Activated naive CD4-positive, alpha-beta T cell treated with Interleukin-2 at 50 U/mL for 16 hours (primary cell): Measurements from ENCODE around the gene SHCBP1L.
"Not testable (repeated sequence)": the region's sequence is repeated elsewhere in the genome, so short reads cannot be mapped to it uniquely, and the experiment has no call there.

Experiments
- DNase-seq: peaks from one replicate; pipeline ENCODE4 v3.0.0-alpha.2; 2020

The SHCBP1L gene

GRCh38 chr1:182962554-182963115, 9.7 kb upstream of the SHCBP1L start:
- no peak for DNase-seq

GRCh38 chr1:182960046-182960445, 7.1 kb upstream of the SHCBP1L start:
- DNase-seq = no peak

GRCh38 chr1:182957902-182958395, 5.0 kb upstream of the SHCBP1L start:
- no peak for DNase-seq

DNA sequence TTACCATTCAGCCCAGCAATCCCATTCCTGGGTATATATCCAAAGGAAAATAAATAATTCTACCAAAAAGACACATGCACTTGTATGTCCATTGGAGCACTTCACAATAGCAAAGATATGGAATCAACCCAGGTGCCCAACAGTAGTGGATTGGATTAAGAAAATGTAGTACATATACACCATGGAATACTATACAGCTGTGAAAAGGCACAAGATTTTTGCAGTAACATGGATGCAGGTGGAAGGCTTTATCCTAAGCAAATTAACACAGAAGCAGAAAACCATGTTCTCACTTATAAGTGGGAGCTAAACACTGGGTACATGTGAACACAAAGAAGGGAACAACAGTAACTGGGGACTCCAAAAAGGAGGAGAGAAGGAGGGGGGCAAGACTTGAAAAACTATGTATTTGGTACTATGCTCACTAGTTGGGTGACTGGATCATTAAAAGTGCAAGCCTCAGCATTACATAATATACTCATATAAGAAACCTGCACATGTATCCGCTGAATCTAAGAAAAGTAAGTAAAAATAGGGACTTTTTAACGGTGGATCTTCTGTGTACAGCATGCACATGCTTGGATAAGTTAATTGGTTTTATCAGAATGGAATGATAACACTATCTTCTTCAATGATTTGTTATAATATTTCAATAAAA, 3.9 kb upstream of the SHCBP1L start:
- no peak for DNase-seq

GRCh38 chr1:182955596-182956588, 2.9 kb upstream of the SHCBP1L start:
- no peak for DNase-seq

DNA sequence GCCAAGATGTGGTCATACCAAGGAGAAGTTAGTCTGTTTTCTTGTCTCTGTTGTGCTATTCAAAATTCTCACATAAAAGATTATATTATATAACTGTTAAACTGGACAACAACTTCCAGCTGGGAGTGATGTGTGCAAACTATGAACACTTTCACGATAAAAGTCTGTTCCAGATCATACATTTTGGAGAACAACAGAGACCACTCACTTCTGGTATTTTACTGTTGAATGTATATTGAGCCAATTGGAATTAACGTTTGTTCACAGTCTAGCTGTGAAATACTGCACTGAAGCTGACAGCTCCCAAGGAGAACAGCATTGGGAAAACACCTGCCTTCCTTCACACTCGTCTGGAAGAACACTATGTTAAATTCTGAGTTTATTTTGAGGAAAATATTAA, 860 bp upstream of the SHCBP1L start:
- no peak for DNase-seq

DNA sequence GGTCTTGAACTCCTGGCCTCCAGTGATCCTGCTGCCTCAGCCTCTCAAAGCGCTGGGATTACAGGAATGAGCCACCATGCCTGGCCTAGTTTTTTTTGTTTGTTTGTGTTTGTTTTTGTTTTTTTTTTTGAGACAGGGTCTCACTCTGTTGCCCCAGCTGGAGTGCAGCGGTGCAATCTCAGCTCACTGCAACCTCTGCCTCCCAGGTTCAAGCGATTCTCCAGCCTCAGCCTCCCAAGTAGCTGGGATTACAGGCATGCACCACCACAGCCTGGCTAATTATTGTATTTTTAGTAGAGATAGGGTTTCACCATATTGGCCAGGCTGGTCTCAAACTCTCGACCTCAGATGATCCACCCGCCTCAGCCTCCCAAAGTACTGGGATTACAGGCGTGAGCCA, 9.6 kb downstream of the SHCBP1L start:
- not testable (repeated sequence) for DNase-seq

- not testable (repeated sequence) for DNase-seq
Measured at GRCh38 chr1:182942145-182942544, 10.8 kb downstream of the SHCBP1L start.

DNA sequence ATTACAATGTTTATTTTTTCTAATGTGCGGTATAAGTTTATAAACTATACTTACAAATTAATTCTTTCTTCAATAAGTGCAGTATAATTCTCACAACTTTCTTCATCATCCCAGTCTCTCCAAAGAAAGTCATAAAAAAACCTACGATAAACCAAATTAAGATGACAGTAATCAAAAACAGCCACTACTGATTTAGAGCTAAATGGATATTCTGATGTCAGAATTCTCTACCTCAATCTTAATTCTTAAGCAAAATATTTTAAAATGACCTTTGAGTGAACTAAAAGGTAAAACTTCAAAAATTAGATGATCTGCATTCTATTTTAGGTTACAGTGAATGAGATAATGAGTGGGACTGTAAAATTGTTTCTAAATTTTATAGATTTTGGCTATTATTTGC, 13.6 kb downstream of the SHCBP1L start:
- DNase-seq = no peak

- DNase-seq = no peak
Measured at GRCh38 chr1:182935716-182936115, 17.2 kb downstream of the SHCBP1L start.

GRCh38 chr1:182930985-182931384, 22.0 kb downstream of the SHCBP1L start:
- no peak for DNase-seq

- DNase-seq = no peak
Measured at GRCh38 chr1:182927693-182928433, 25.1 kb downstream of the SHCBP1L start.

DNA sequence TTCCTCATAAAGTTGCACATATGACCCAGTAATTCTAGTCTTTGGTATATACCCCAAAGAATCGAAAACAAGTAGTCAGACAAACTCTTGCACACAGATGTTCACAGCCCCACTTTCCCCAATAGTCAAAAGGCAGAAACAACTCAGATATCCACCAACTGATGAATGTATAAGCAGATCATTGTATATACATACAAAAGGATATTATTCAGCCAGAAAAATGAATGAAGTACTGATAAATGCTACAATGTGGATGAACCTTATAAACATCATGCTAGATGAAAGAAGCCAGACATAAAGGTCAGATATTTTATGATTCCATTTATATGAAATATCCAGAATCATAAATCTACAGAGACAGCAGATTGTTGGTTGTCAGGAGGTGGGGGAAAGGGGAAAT, 27.3 kb downstream of the SHCBP1L start:
- DNase-seq = no peak

DNA sequence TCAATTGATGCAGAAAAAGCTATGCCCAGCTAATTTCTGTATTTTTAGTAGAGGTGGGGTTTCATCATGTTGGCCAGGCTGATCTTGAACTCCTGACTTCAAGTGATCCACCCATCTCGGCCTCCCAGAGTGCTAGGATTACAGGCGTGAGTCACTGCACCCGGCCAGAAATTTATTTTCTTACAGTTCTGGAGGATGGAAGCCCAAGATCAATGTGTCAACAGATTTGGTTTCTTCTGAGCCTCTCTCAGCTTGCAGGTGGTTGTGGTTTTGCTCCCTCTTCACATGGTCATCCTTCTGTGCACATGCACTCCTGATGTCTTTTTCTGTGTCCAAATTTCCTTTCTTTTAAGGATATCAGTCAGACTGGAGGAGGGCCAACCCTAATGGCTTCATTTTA, 35.6 kb downstream of the SHCBP1L start:
- DNase-seq = no peak

DNA sequence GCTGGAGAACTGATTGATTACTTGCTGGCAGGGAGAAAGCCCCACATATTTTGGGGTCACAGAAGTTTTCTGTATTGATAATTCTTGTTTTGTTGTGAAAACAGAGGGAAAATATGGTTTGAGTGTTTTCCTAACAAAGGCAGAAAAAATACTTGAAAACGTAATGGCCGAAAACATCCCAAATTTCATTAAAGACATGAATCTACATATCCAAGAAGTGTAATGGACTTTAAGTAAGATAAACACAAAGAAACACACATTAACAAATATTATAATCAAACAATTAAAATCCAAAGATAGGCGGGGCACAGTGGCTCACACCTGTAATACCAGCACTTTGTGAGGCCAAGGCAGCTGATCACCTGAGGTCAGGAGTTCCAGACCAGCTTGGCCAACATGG, 39.6 kb downstream of the SHCBP1L start:
- no peak for DNase-seq

DNA sequence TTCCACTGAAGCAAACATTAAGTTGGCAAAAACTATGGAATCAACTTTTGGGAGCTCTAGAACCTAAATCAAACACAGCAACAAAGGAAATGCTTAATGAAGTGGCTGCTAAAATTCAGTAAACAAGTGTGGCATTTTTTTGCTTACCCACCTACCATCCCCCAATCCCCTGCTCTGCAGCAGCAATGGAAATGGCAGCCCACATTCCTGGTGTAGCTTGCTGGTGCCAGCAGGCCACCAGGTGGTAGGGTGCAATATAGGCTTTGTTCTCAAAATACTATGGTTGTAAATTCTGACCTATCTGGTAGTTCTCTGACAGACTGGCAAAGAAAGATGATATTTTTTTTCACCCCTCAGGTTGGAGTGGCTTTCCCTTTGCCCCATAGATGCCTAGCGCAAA, 42.8 kb downstream of the SHCBP1L start:
- DNase-seq = no peak

GRCh38 chr1:182909578-182909977, 43.4 kb downstream of the SHCBP1L start:
- DNase-seq = no peak

GRCh38 chr1:182905321-182905720, 47.6 kb downstream of the SHCBP1L start:
- DNase-seq = no peak

- DNase-seq = not testable (repeated sequence)
Measured at GRCh38 chr1:182901946-182902345, 51.0 kb downstream of the SHCBP1L start.

DNA sequence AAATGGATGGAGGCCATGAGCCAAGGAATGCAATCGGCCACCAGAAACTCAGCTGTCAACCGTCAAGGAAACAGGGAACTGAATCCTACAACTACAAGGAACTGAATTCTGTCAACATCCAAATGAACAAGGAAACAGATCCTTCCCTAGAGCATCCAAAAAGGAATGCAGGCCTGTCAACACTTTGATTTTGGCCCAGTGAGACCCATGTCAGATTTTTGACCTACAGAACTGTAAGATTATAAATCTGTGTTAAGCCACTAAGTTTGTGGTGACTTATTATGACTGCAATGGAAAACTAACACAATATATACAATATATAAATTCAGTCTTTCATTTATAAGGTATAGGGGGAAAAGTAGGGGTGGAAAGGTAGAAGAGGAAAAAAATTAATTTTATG, 55.3 kb downstream of the SHCBP1L start:
- DNase-seq = no peak

DNA sequence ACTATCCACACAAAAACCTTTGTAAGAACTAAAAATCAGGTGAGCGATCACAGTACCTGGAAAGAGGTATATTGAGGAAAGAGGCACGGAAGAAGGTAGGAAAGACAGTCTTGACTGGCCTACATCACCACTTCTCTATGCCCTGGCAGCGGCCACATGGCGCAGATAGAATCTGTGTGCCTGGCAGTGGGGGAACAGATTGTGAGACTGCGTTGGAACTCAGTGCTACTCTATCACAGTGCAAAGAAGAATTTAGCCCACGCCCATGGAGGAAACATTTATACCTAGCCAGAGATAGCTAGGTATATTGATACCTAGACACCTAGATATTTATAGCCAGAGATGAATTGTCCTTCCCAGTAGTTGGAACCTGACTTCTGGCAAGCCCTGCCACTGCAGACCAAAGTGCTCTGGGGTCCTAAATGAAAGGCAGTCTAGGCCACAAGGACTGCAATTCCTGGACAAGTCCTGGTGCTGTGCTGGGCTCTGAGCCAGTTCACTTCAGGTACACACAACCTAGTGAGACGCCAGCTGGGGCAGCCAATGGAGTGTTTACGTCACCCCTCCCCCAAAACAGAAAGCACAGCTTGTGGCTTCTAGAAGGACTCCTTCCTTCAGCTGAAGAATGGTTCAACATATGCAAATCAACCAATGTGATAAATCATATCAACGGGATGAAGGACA, 61.9 kb downstream of the SHCBP1L start:
- DNase-seq = no peak

- DNase-seq = no peak
Measured at GRCh38 chr1:182889997-182890396, 63.0 kb downstream of the SHCBP1L start.
